Spleen (tissue), 11 donors: ENCODE data around the gene ARHGEF28. TPM values are rescaled to one million over a fixed set of nuclear protein-coding genes. Genes with fewer than 3 reads are reported as not detected.

Source experiments
- DNase-seq: peaks from one replicate; pipeline ENCODE4 v3.0.0-alpha.2; 2020
- H3K27ac ChIP-seq, 8 donors: fragments of 200-600 bp; sonication (generic) in 7 of 8; 1 replicate in 4 of 8; 2 replicates in 4 of 8; pipeline versions ENCODE4 v1.5.0 to v1.8.0; 2016 to 2021; ENCODE audit warnings: inconsistent platforms in 4 of 8, mild to moderate bottlenecking in 4 of 8, moderate library complexity in 1 of 8
- H3K27me3 ChIP-seq, 7 donors: fragments of 200-600 bp; sonication (generic) in 6 of 7; replicated peaks in 1 of 7; 1 replicate in 4 of 7; 2 replicates in 3 of 7; pipeline versions ENCODE4 v1.5.0 to v1.8.0; 2016 to 2021; ENCODE audit warnings: inconsistent platforms in 3 of 7, mild to moderate bottlenecking in 1 of 7
- H3K36me3 ChIP-seq, 6 donors: fragments of 200-600 bp; sonication (generic) in 5 of 6; 1 replicate in 4 of 6; 2 replicates in 2 of 6; pipeline versions ENCODE4 v1.5.0 to v1.8.0; 2016 to 2021; ENCODE audit warnings: inconsistent platforms in 2 of 6
- H3K4me1 ChIP-seq, 6 donors: fragments of 200-600 bp; sonication (generic) in 5 of 6; 1 replicate in 3 of 6; 2 replicates in 3 of 6; pipeline versions ENCODE4 v1.5.0 to v1.8.0; 2016 to 2021; ENCODE audit warnings: inconsistent platforms in 3 of 6
- H3K4me3 ChIP-seq, 8 donors: fragments of 200-600 bp; sonication (generic) in 7 of 8; 1 replicate in 4 of 8; 2 replicates in 4 of 8; pipeline versions ENCODE4 v1.5.0 to v1.8.0; 2016 to 2021; ENCODE audit warnings: inconsistent platforms in 4 of 8, mild to moderate bottlenecking in 4 of 8, moderate library complexity in 2 of 8
- H3K9me3 ChIP-seq, 8 donors: fragments of 200-600 bp; sonication (generic) in 7 of 8; 1 replicate in 4 of 8; 2 replicates in 4 of 8; pipeline versions ENCODE4 v1.5.0 to v1.8.0; 2016 to 2021; ENCODE audit warnings: inconsistent platforms in 4 of 8
- CTCF ChIP-seq, 11 experiments: fragments of 200-600 bp in 7 of 11; fragments of 450-650 bp in 4 of 11; sonication (generic) in 4 of 11; IDR thresholded peaks in 8 of 11; conservative IDR thresholded peaks in 3 of 11; 1 replicate in 7 of 11; 2 replicates in 4 of 11; pipeline versions ENCODE4 v1.4.0 to v1.8.0; 2016 to 2021; ENCODE audit warnings: antibody characterized with exemption in 11 of 11, inconsistent platforms in 4 of 11, mild to moderate bottlenecking in 1 of 11
- POLR2A ChIP-seq, 3 donors: fragments of 450-650 bp; IDR thresholded peaks; one replicate each; pipeline ENCODE4 v1.5.1; 2017; ENCODE audit warnings: antibody characterized with exemption in 3 of 3, mild to moderate bottlenecking in 1 of 3
- POLR2AphosphoS5 ChIP-seq, 3 donors: sonication (generic); formaldehyde crosslinking; IDR thresholded peaks; one replicate each; pipeline ENCODE4 v1.5.1; 2017; ENCODE audit warnings: antibody characterized with exemption in 3 of 3
- WGBS, 5 donors: extraction: QIAGEN DNeasy Blood & Tissue Kit in 3 of 5; methylation state at CpG; one replicate each; pipeline versions ENCODE4 v1.1.5 to v1.1.7; 2013 to 2018; 5-methylcytosine and 5-hydroxymethylcytosine counted together
- intact Hi-C: fragments of 100-400 bp; cut with DNase I; formaldehyde crosslinking; loops from one replicate; pipeline ENCODE4 v1.15.0; 2023; ENCODE audit warnings: low total_unique reads
- polyA plus RNA-seq, 3 donors: library from polyadenylated mRNA; stranded (reverse); fragments of 200-250 nt; gene quantifications; one replicate each; pipeline ENCODE4 v1.2.1, GENCODE V29; 2013
- total RNA-seq, 7 donors: library from RNA; depleted of rRNA in 3 of 7; stranded (reverse); fragments of >200 nt in 3 of 7; fragmentation: NEBNext Ultra II Directional in 4 of 7; extraction: Animal tissue kit (Norgen Biotek cat#: 25700) in 4 of 7; gene quantifications; one replicate each; pipeline versions ENCODE4 v1.1.0 to v1.2.1, GENCODE V29; 2016 to 2021
- donor health status: healthy with polysubstance abuse.
- donor health status: DM: no; HTN: no; CAD: no; lungs with moderate emphysema.
- donor health status: DM: no; HTN: no; CAD: no.
- donor health status: Bipolar disorder and iron deficiency.
- donor health status: healthy.
- donor health status: DM: no; HTN: no; CAD: no.
- donor health status: DM: yes; HTN: yes; CAD: no.

ARHGEF28 gene
- total and polyA plus RNA-seq, 10 donors, result 0.53 to 17.5 (median 8.8) TPM

DNA sequence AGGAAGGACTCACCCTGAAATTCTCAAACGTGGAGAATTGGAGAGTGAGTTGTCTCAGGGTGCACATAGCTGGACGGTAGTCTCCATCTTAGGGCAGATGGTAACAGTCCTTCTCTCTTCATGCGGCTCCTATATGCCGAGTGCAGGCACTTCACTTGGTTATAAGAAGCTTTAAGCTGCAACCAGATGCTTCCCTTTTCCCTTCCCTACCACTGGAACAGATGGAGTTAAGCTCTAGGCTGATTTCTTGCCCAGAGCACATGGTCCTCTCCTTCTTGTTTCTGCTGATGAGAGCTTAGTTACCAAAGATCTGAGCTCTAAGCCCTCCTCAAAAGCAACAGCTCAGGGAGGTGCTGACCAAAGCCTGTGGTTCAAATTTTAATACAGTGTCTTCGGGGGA is 355.7 kb downstream of the ARHGEF28 start:
- H3K27ac ChIP-seq, result no peak overlapping the region
- H3K36me3 ChIP-seq, result no peaks in the 10 kb centered on the region
- H3K4me3 ChIP-seq, result no peak overlapping the region
- WGBS, 5 donors, result 79 to 89% (median 87%) methylated on average over 5 of the region's 5 CpGs
- TF ChIP-seq CTCF (IDR thresholded peaks at IDR 0.05 in 8 of 11, conservative IDR thresholded peaks at IDR 0.05 in 3 of 11) (no peak), POLR2AphosphoS5 (IDR thresholded peaks at IDR 0.05) (no peak), POLR2A (IDR thresholded peaks at IDR 0.05) (no peak)
- intact Hi-C loops, result no loop called here
- no peaks in the 10 kb centered on the region for H3K9me3 ChIP-seq
- no peak for DNase-seq
- H3K27me3 ChIP-seq, result peaks cover 0 to 5% (median 0%) of the 10 kb centered on the region in 7 donors
- H3K4me1 ChIP-seq, result no peaks in the 10 kb centered on the region

- H3K27ac ChIP-seq, result no peak overlapping the region
- H3K27me3 ChIP-seq, result peaks cover 0 to 5% (median 0%) of the 10 kb centered on the region in 7 donors
- intact Hi-C loops, result no loop called here
- no peak overlapping the region for H3K4me3 ChIP-seq
- TF ChIP-seq POLR2A (IDR thresholded peaks at IDR 0.05) (no peak), CTCF (IDR thresholded peaks at IDR 0.05 in 8 of 11, conservative IDR thresholded peaks at IDR 0.05 in 3 of 11) (no peak), POLR2AphosphoS5 (IDR thresholded peaks at IDR 0.05) (no peak)
- 68 to 87% (median 84%) methylated on average over 1 of the region's 1 CpG for WGBS, 5 donors
- H3K36me3 ChIP-seq, result no peaks in the 10 kb centered on the region
- DNase-seq, result no peak
- no peaks in the 10 kb centered on the region for H3K4me1 ChIP-seq
- no peaks in the 10 kb centered on the region for H3K9me3 ChIP-seq
These were observed 357.6 kb downstream of the ARHGEF28 start for GRCh38 chr5:73983644-73984043.

- no peak for DNase-seq
- 12 to 31% (median 23%) methylated on average over 1 of the region's 1 CpG for WGBS, 5 donors
- Histone ChIP-seq H3K36me3 (no peaks in the 10 kb centered on the region), H3K4me1 (peaks cover 0 to 3% (median 0%) of the 10 kb centered on the region in 6 donors), H3K4me3 (no peak overlapping the region), H3K9me3 (no peaks in the 10 kb centered on the region), H3K27me3 (peaks cover 0 to 5% (median 0%) of the 10 kb centered on the region in 7 donors), H3K27ac (no peak overlapping the region)
- intact Hi-C loops, result no loop called here
- TF ChIP-seq POLR2A (IDR thresholded peaks at IDR 0.05), result no peak
- TF ChIP-seq POLR2AphosphoS5 (IDR thresholded peaks at IDR 0.05), result no peak
- peak in 1 of 11 experiments; percentile 14 for TF ChIP-seq CTCF (IDR thresholded peaks at IDR 0.05 in 8 of 11, conservative IDR thresholded peaks at IDR 0.05 in 3 of 11)
These were observed 359.1 kb downstream of the ARHGEF28 start for GRCh38 chr5:73985145-73985544.

GRCh38 chr5:73986729-73987128 is 360.7 kb downstream of the ARHGEF28 start:
- peaks cover 0 to 5% (median 0%) of the 10 kb centered on the region in 6 donors for H3K4me1 ChIP-seq
- no peaks in the 10 kb centered on the region for H3K36me3 ChIP-seq
- TF ChIP-seq POLR2AphosphoS5 (IDR thresholded peaks at IDR 0.05) (no peak), POLR2A (IDR thresholded peaks at IDR 0.05) (no peak), CTCF (IDR thresholded peaks at IDR 0.05 in 8 of 11, conservative IDR thresholded peaks at IDR 0.05 in 3 of 11) (no peak)
- 89 to 100% (median 93%) methylated on average over 1 of the region's 1 CpG for WGBS, 5 donors
- DNase-seq, result no peak
- H3K27me3 ChIP-seq, result peaks cover 0 to under 1% (median 0%) of the 10 kb centered on the region in 7 donors
- H3K27ac ChIP-seq, result peak overlapping the region in 2 of 8 donors; percentile 5 to 29
- no peak overlapping the region for H3K4me3 ChIP-seq
- intact Hi-C loops, result no loop called here
- H3K9me3 ChIP-seq, result no peaks in the 10 kb centered on the region
